Spleen (tissue), 11 donors: ENCODE results near the gene SHC4. TPM values are rescaled to one million over a fixed set of nuclear protein-coding genes. Genes with fewer than 3 reads are reported as not detected.

Experiments
- DNase-seq: peaks from one replicate; pipeline ENCODE4 v3.0.0-alpha.2; 2020
- H3K27ac ChIP-seq, 8 donors: fragments of 200-600 bp; sonication (generic) in 7 of 8; 1 replicate in 4 of 8; 2 replicates in 4 of 8; pipeline versions ENCODE4 v1.5.0 to v1.8.0; 2016 to 2021; ENCODE audit warnings: inconsistent platforms in 4 of 8, mild to moderate bottlenecking in 4 of 8, moderate library complexity in 1 of 8
- H3K27me3 ChIP-seq, 7 donors: fragments of 200-600 bp; sonication (generic) in 6 of 7; replicated peaks in 1 of 7; 1 replicate in 4 of 7; 2 replicates in 3 of 7; pipeline versions ENCODE4 v1.5.0 to v1.8.0; 2016 to 2021; ENCODE audit warnings: inconsistent platforms in 3 of 7, mild to moderate bottlenecking in 1 of 7
- H3K36me3 ChIP-seq, 6 donors: fragments of 200-600 bp; sonication (generic) in 5 of 6; 1 replicate in 4 of 6; 2 replicates in 2 of 6; pipeline versions ENCODE4 v1.5.0 to v1.8.0; 2016 to 2021; ENCODE audit warnings: inconsistent platforms in 2 of 6
- H3K4me1 ChIP-seq, 6 donors: fragments of 200-600 bp; sonication (generic) in 5 of 6; 1 replicate in 3 of 6; 2 replicates in 3 of 6; pipeline versions ENCODE4 v1.5.0 to v1.8.0; 2016 to 2021; ENCODE audit warnings: inconsistent platforms in 3 of 6
- H3K4me3 ChIP-seq, 8 donors: fragments of 200-600 bp; sonication (generic) in 7 of 8; 1 replicate in 4 of 8; 2 replicates in 4 of 8; pipeline versions ENCODE4 v1.5.0 to v1.8.0; 2016 to 2021; ENCODE audit warnings: inconsistent platforms in 4 of 8, mild to moderate bottlenecking in 4 of 8, moderate library complexity in 2 of 8
- H3K9me3 ChIP-seq, 8 donors: fragments of 200-600 bp; sonication (generic) in 7 of 8; 1 replicate in 4 of 8; 2 replicates in 4 of 8; pipeline versions ENCODE4 v1.5.0 to v1.8.0; 2016 to 2021; ENCODE audit warnings: inconsistent platforms in 4 of 8
- CTCF ChIP-seq, 11 experiments: fragments of 200-600 bp in 7 of 11; fragments of 450-650 bp in 4 of 11; sonication (generic) in 4 of 11; IDR thresholded peaks in 8 of 11; conservative IDR thresholded peaks in 3 of 11; 1 replicate in 7 of 11; 2 replicates in 4 of 11; pipeline versions ENCODE4 v1.4.0 to v1.8.0; 2016 to 2021; ENCODE audit warnings: antibody characterized with exemption in 11 of 11, inconsistent platforms in 4 of 11, mild to moderate bottlenecking in 1 of 11
- POLR2A ChIP-seq, 3 donors: fragments of 450-650 bp; IDR thresholded peaks; one replicate each; pipeline ENCODE4 v1.5.1; 2017; ENCODE audit warnings: antibody characterized with exemption in 3 of 3, mild to moderate bottlenecking in 1 of 3
- POLR2AphosphoS5 ChIP-seq, 3 donors: sonication (generic); formaldehyde crosslinking; IDR thresholded peaks; one replicate each; pipeline ENCODE4 v1.5.1; 2017; ENCODE audit warnings: antibody characterized with exemption in 3 of 3
- WGBS, 5 donors: extraction: QIAGEN DNeasy Blood & Tissue Kit in 3 of 5; methylation state at CpG; one replicate each; pipeline versions ENCODE4 v1.1.5 to v1.1.7; 2013 to 2018; 5-methylcytosine and 5-hydroxymethylcytosine counted together
- intact Hi-C: fragments of 100-400 bp; cut with DNase I; formaldehyde crosslinking; loops from one replicate; pipeline ENCODE4 v1.15.0; 2023; ENCODE audit warnings: low total_unique reads
- polyA plus RNA-seq, 3 donors: library from polyadenylated mRNA; stranded (reverse); fragments of 200-250 nt; gene quantifications; one replicate each; pipeline ENCODE4 v1.2.1, GENCODE V29; 2013
- total RNA-seq, 7 donors: library from RNA; depleted of rRNA in 3 of 7; stranded (reverse); fragments of >200 nt in 3 of 7; fragmentation: NEBNext Ultra II Directional in 4 of 7; extraction: Animal tissue kit (Norgen Biotek cat#: 25700) in 4 of 7; gene quantifications; one replicate each; pipeline versions ENCODE4 v1.1.0 to v1.2.1, GENCODE V29; 2016 to 2021
- donor health status: healthy with polysubstance abuse.
- donor health status: DM: no; HTN: no; CAD: no; lungs with moderate emphysema.
- donor health status: DM: no; HTN: no; CAD: no.
- donor health status: Bipolar disorder and iron deficiency.
- donor health status: healthy.
- donor health status: DM: no; HTN: no; CAD: no.
- donor health status: DM: yes; HTN: yes; CAD: no.

The SHC4 gene
- total and polyA plus RNA-seq, 10 donors = 0.20 to 0.42 (median 0.27) TPM; not detected in 5

- H3K4me1 ChIP-seq = no peaks in the 10 kb centered on the region
- TF ChIP-seq POLR2A (IDR thresholded peaks at IDR 0.05) (no peak), CTCF (IDR thresholded peaks at IDR 0.05 in 8 of 11, conservative IDR thresholded peaks at IDR 0.05 in 3 of 11) (no peak), POLR2AphosphoS5 (IDR thresholded peaks at IDR 0.05) (no peak)
- 82 to 92% (median 88%) methylated on average over 10 of the region's 10 CpGs for WGBS, 5 donors
Measured at GRCh38 chr15:48890375-48890972, 73.2 kb downstream of the SHC4 start.

GRCh38 chr15:48889925-48890324 lies 73.8 kb downstream of the SHC4 start:
- no peak overlapping the region for H3K4me3 ChIP-seq
- DNase-seq = no peak
- peaks cover 0 to 12% (median 0%) of the 10 kb centered on the region in 7 donors for H3K27me3 ChIP-seq
- intact Hi-C loops = no loop called here
- no peak overlapping the region for H3K27ac ChIP-seq
- no peaks in the 10 kb centered on the region for H3K4me1 ChIP-seq
- H3K9me3 ChIP-seq = no peaks in the 10 kb centered on the region
- TF ChIP-seq POLR2AphosphoS5 (IDR thresholded peaks at IDR 0.05) (no peak), CTCF (IDR thresholded peaks at IDR 0.05 in 8 of 11, conservative IDR thresholded peaks at IDR 0.05 in 3 of 11) (no peak), POLR2A (IDR thresholded peaks at IDR 0.05) (no peak)
- WGBS, 5 donors = 85 to 94% (median 88%) methylated on average over 3 of the region's 3 CpGs
- H3K36me3 ChIP-seq = no peaks in the 10 kb centered on the region

More at GRCh38 chr15:48890375-48890972, 73.2 kb downstream of the SHC4 start:
- Histone ChIP-seq H3K9me3 (no peaks in the 10 kb centered on the region), H3K4me3 (no peak overlapping the region), H3K27ac (no peak overlapping the region), H3K27me3 (peaks cover 0 to 12% (median 0%) of the 10 kb centered on the region in 7 donors), H3K36me3 (no peaks in the 10 kb centered on the region)
- no peak for DNase-seq
- intact Hi-C loops = no loop called here

- intact Hi-C loops = no loop called here
- Histone ChIP-seq H3K4me1 (no peaks in the 10 kb centered on the region), H3K9me3 (no peaks in the 10 kb centered on the region), H3K36me3 (no peaks in the 10 kb centered on the region), H3K27me3 (peaks cover 0 to 12% (median 0%) of the 10 kb centered on the region in 7 donors), H3K27ac (no peak overlapping the region), H3K4me3 (no peak overlapping the region)
- TF ChIP-seq CTCF (IDR thresholded peaks at IDR 0.05 in 8 of 11, conservative IDR thresholded peaks at IDR 0.05 in 3 of 11) (no peak), POLR2A (IDR thresholded peaks at IDR 0.05) (no peak), POLR2AphosphoS5 (IDR thresholded peaks at IDR 0.05) (no peak)
- no peak for DNase-seq
- WGBS, 5 donors = 75 to 94% (median 78%) methylated on average over 1 of the region's 1 CpG
Measured at GRCh38 chr15:48888836-48889235, 74.9 kb downstream of the SHC4 start.

- H3K27me3 ChIP-seq = peaks cover 0 to 12% (median 0%) of the 10 kb centered on the region in 7 donors
- no peaks in the 10 kb centered on the region for H3K9me3 ChIP-seq
- 73 to 83% (median 80%) methylated on average over 4 of the region's 4 CpGs for WGBS, 5 donors
- no peaks in the 10 kb centered on the region for H3K4me1 ChIP-seq
- no peak overlapping the region for H3K27ac ChIP-seq
- no peak for DNase-seq
- H3K36me3 ChIP-seq = no peaks in the 10 kb centered on the region
- no peak for TF ChIP-seq CTCF (IDR thresholded peaks at IDR 0.05 in 8 of 11, conservative IDR thresholded peaks at IDR 0.05 in 3 of 11)
- TF ChIP-seq POLR2A (IDR thresholded peaks at IDR 0.05) = no peak
- no peak for TF ChIP-seq POLR2AphosphoS5 (IDR thresholded peaks at IDR 0.05)
- intact Hi-C loops = no loop called here
- no peak overlapping the region for H3K4me3 ChIP-seq
Measured at GRCh38 chr15:48888191-48888590, 75.5 kb downstream of the SHC4 start.
